Measurements from ENCODE around the gene STK32B.

DNA sequence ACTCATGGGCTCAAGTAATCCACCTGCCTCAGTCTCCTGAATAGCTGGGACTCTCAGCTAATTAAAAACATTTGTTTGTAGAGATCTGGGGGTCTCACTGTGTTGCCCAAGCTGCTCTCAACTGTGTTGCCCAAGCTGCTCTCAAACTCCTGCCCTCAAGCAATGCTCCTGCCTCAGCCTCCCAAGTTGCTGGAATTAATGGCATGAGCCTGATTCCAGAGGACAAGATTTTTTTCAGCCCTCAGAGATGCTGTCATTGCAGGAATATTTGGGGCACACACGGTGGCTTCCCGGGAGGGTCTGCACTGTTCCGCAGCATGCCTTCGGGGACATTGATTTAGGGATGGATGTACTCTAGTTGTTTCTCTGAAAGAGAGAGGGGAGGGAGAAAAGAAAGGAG lies 49.7 kb downstream of the STK32B start:
- TF ChIP-seq, protein P1, sequence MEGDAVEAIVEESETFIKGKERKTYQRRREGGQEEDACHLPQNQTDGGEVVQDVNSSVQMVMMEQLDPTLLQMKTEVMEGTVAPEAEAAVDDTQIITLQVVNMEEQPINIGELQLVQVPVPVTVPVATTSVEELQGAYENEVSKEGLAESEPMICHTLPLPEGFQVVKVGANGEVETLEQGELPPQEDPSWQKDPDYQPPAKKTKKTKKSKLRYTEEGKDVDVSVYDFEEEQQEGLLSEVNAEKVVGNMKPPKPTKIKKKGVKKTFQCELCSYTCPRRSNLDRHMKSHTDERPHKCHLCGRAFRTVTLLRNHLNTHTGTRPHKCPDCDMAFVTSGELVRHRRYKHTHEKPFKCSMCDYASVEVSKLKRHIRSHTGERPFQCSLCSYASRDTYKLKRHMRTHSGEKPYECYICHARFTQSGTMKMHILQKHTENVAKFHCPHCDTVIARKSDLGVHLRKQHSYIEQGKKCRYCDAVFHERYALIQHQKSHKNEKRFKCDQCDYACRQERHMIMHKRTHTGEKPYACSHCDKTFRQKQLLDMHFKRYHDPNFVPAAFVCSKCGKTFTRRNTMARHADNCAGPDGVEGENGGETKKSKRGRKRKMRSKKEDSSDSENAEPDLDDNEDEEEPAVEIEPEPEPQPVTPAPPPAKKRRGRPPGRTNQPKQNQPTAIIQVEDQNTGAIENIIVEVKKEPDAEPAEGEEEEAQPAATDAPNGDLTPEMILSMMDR (IDR thresholded peaks at IDR 0.05), result no peak
- no peak for TF ChIP-seq POLR2A (IDR thresholded peaks at IDR 0.05)
